ENCODE measurements around the gene MRPL30.

MRPL30 gene

GRCh38 chr2:99156891-99157290 lies 24.1 kb upstream of the MRPL30 start:
- Histone ChIP-seq H3K9me3 (ENCODE audit: control extremely low read depth in 1 of 5, control insufficient read depth in 4 of 5, insufficient read depth in 2 of 5, low read depth in 1 of 5, low read length in 4 of 5) (no peaks in the 10 kb centered on the region), H3K36me3 (ENCODE audit: control insufficient read depth in 4 of 4, insufficient read depth in 4 of 4, low read length in 3 of 4) (peaks cover 3 to 14% (median 6%) of the 10 kb centered on the region in 4 experiments), H3K27ac (ENCODE audit: insufficient read depth in 1 of 2, low read depth in 1 of 2, low read length in 2 of 2, poor library complexity in 1 of 2, severe bottlenecking in 2 of 2) (no peak overlapping the region), H3K4me1 (ENCODE audit: control extremely low read depth in 1 of 4, control insufficient read depth in 4 of 4, insufficient read depth in 4 of 4, low read length in 3 of 4) (peaks cover 10 to 28% (median 19%) of the 10 kb centered on the region in 4 experiments), H3K27me3 (replicated peaks in 2 of 5; ENCODE audit: control insufficient read depth in 4 of 5, insufficient read depth in 5 of 5, low read length in 4 of 5) (no peaks in the 10 kb centered on the region), H3K4me3 (ENCODE audit: control insufficient read depth in 1 of 7, extremely low read depth in 1 of 7, insufficient read depth in 4 of 7, low read depth in 2 of 7, low read length in 6 of 7) (no peak overlapping the region)
- peak in 2 of 3 donors; percentile 40 to 56 for DNase-seq
- ChIA-PET CTCF (interaction anchor here (1.7 to 2.8 kb wide), 5 partner anchors 11 to 69 kb away, joined by 4 to 11 read pairs (median 6); partner anchors contain the start of gene C2orf15), POLR2A (no interaction called here)
- 17% methylated on average over 1 of the region's 1 CpG for WGBS (ENCODE audit: insufficient coverage)

- peaks cover 3 to 22% (median 12%) of the 10 kb centered on the region in 4 experiments for H3K36me3 ChIP-seq (ENCODE audit: control insufficient read depth in 4 of 4, insufficient read depth in 4 of 4, low read length in 3 of 4)
- DNase-seq: peak in 1 of 3 donors; percentile 10
- H3K4me3 ChIP-seq (ENCODE audit: control insufficient read depth in 1 of 7, extremely low read depth in 1 of 7, insufficient read depth in 4 of 7, low read depth in 2 of 7, low read length in 6 of 7): no peak overlapping the region
- no peaks in the 10 kb centered on the region for H3K9me3 ChIP-seq (ENCODE audit: control extremely low read depth in 1 of 5, control insufficient read depth in 4 of 5, insufficient read depth in 2 of 5, low read depth in 1 of 5, low read length in 4 of 5)
- H3K27ac ChIP-seq (ENCODE audit: insufficient read depth in 1 of 2, low read depth in 1 of 2, low read length in 2 of 2, poor library complexity in 1 of 2, severe bottlenecking in 2 of 2): no peak overlapping the region
- peaks cover 10 to 28% (median 19%) of the 10 kb centered on the region in 4 experiments for H3K4me1 ChIP-seq (ENCODE audit: control extremely low read depth in 1 of 4, control insufficient read depth in 4 of 4, insufficient read depth in 4 of 4, low read length in 3 of 4)
- 95% methylated on average over 4 of the region's 5 CpGs for WGBS (ENCODE audit: insufficient coverage)
- no peaks in the 10 kb centered on the region for H3K27me3 ChIP-seq (replicated peaks in 2 of 5; ENCODE audit: control insufficient read depth in 4 of 5, insufficient read depth in 5 of 5, low read length in 4 of 5)
- CTCF ChIA-PET: interaction anchor here (0.6 to 2.8 kb wide), 7 partner anchors 9 to 107 kb away, joined by 4 to 11 read pairs (median 6); partner anchors contain the start of gene C2orf15
- POLR2A ChIA-PET: no interaction called here
Observed at GRCh38 chr2:99158599-99158998, 22.4 kb upstream of the MRPL30 start.

- H3K27me3 ChIP-seq (replicated peaks in 2 of 5; ENCODE audit: control insufficient read depth in 4 of 5, insufficient read depth in 5 of 5, low read length in 4 of 5): no peaks in the 10 kb centered on the region
- H3K27ac ChIP-seq (ENCODE audit: insufficient read depth in 1 of 2, low read depth in 1 of 2, low read length in 2 of 2, poor library complexity in 1 of 2, severe bottlenecking in 2 of 2): no peak overlapping the region
- H3K36me3 ChIP-seq (ENCODE audit: control insufficient read depth in 4 of 4, insufficient read depth in 4 of 4, low read length in 3 of 4): peaks cover 3 to 22% (median 12%) of the 10 kb centered on the region in 4 experiments
- DNase-seq: no peak
- no peaks in the 10 kb centered on the region for H3K9me3 ChIP-seq (ENCODE audit: control extremely low read depth in 1 of 5, control insufficient read depth in 4 of 5, insufficient read depth in 2 of 5, low read depth in 1 of 5, low read length in 4 of 5)
- H3K4me1 ChIP-seq (ENCODE audit: control extremely low read depth in 1 of 4, control insufficient read depth in 4 of 4, insufficient read depth in 4 of 4, low read length in 3 of 4): peaks cover 1 to 19% (median 13%) of the 10 kb centered on the region in 4 experiments
- ChIA-PET CTCF (interaction anchor here (2.8 kb wide), 1 partner anchor 8 kb away, joined by 11 read pairs; no protein-coding TSS in a partner anchor), POLR2A (no interaction called here)
- 98% methylated on average over 4 of the region's 4 CpGs for WGBS (ENCODE audit: insufficient coverage)
- H3K4me3 ChIP-seq (ENCODE audit: control insufficient read depth in 1 of 7, extremely low read depth in 1 of 7, insufficient read depth in 4 of 7, low read depth in 2 of 7, low read length in 6 of 7): no peak overlapping the region
Observed at GRCh38 chr2:99159594-99159993, 21.4 kb upstream of the MRPL30 start.

GRCh38 chr2:99166218-99166617 lies 14.8 kb upstream of the MRPL30 start:
- no peak for DNase-seq
- Histone ChIP-seq H3K27ac (ENCODE audit: insufficient read depth in 1 of 2, low read depth in 1 of 2, low read length in 2 of 2, poor library complexity in 1 of 2, severe bottlenecking in 2 of 2) (no peak overlapping the region), H3K9me3 (ENCODE audit: control extremely low read depth in 1 of 5, control insufficient read depth in 4 of 5, insufficient read depth in 2 of 5, low read depth in 1 of 5, low read length in 4 of 5) (no peaks in the 10 kb centered on the region), H3K4me1 (ENCODE audit: control extremely low read depth in 1 of 4, control insufficient read depth in 4 of 4, insufficient read depth in 4 of 4, low read length in 3 of 4) (peaks cover 0 to 4% (median 0%) of the 10 kb centered on the region in 4 experiments), H3K4me3 (ENCODE audit: control insufficient read depth in 1 of 7, extremely low read depth in 1 of 7, insufficient read depth in 4 of 7, low read depth in 2 of 7, low read length in 6 of 7) (no peak overlapping the region), H3K36me3 (ENCODE audit: control insufficient read depth in 4 of 4, insufficient read depth in 4 of 4, low read length in 3 of 4) (peaks cover 19 to 54% (median 38%) of the 10 kb centered on the region in 4 experiments), H3K27me3 (replicated peaks in 2 of 5; ENCODE audit: control insufficient read depth in 4 of 5, insufficient read depth in 5 of 5, low read length in 4 of 5) (no peaks in the 10 kb centered on the region)
- CTCF ChIA-PET: interaction anchor here (2.1 to 2.7 kb wide), 3 partner anchors 8 to 14 kb away, joined by 7 to 15 read pairs (median 11); no protein-coding TSS in a partner anchor
- POLR2A ChIA-PET: interaction anchor here (0.6 kb wide), 1 partner anchor 521 kb away, joined by 3 read pairs; no protein-coding TSS in a partner anchor
- 100% methylated on average over 2 of the region's 5 CpGs for WGBS (ENCODE audit: insufficient coverage)

GRCh38 chr2:99169534-99169933 lies 11.4 kb upstream of the MRPL30 start:
- no peaks in the 10 kb centered on the region for H3K9me3 ChIP-seq (ENCODE audit: control extremely low read depth in 1 of 5, control insufficient read depth in 4 of 5, insufficient read depth in 2 of 5, low read depth in 1 of 5, low read length in 4 of 5)
- POLR2A ChIA-PET: no interaction called here
- H3K4me3 ChIP-seq (ENCODE audit: control insufficient read depth in 1 of 7, extremely low read depth in 1 of 7, insufficient read depth in 4 of 7, low read depth in 2 of 7, low read length in 6 of 7): no peak overlapping the region
- DNase-seq: peak in 2 of 3 donors; percentile 6 to 15
- peaks cover 22 to 56% (median 42%) of the 10 kb centered on the region in 4 experiments for H3K36me3 ChIP-seq (ENCODE audit: control insufficient read depth in 4 of 4, insufficient read depth in 4 of 4, low read length in 3 of 4)
- no peak overlapping the region for H3K27ac ChIP-seq (ENCODE audit: insufficient read depth in 1 of 2, low read depth in 1 of 2, low read length in 2 of 2, poor library complexity in 1 of 2, severe bottlenecking in 2 of 2)
- 33% methylated on average over 1 of the region's 1 CpG for WGBS (ENCODE audit: insufficient coverage)
- no peaks in the 10 kb centered on the region for H3K27me3 ChIP-seq (replicated peaks in 2 of 5; ENCODE audit: control insufficient read depth in 4 of 5, insufficient read depth in 5 of 5, low read length in 4 of 5)
- CTCF ChIA-PET: interaction anchor here (0.8 to 2.0 kb wide), 2 partner anchors 11 kb away, joined by 3 to 6 read pairs; no protein-coding TSS in a partner anchor
- H3K4me1 ChIP-seq (ENCODE audit: control extremely low read depth in 1 of 4, control insufficient read depth in 4 of 4, insufficient read depth in 4 of 4, low read length in 3 of 4): peaks cover 0 to 4% (median 0%) of the 10 kb centered on the region in 4 experiments

DNA sequence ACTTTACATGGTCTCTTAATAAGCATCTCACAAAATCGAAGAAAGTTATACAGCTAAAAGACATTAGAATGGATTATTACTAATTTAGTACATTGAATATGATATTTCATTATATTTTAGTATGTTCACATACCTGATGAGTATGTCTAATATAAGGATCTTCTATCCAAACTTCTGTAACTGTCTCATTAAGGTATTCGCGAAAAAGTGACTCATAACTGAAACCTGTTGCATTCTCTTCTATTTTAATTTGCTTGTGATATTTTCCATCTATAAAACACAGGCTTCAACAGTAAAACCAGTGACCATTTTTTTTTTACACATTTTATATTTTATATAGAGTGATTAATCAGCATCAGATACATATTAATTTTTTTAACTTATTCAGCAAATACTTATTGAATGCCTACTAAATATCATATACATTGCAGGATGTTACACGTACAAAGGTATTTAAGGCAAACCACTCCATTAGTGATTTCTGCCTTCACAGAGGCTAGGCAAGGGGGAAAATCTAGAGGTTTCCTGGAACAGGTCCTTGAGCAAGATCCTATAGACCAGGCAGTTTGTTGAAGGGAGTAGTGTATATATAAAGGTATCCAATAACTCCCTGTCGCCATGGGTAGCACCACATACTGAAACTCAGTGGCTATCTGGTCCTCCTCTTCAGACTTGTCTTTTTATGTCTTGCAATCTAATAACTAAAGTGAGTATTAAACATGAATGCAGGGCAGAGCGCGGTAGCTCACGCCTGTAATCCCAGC lies 9.4 kb upstream of the MRPL30 start:
- Histone ChIP-seq H3K27ac (ENCODE audit: insufficient read depth in 1 of 2, low read depth in 1 of 2, low read length in 2 of 2, poor library complexity in 1 of 2, severe bottlenecking in 2 of 2) (no peak overlapping the region), H3K4me1 (ENCODE audit: control extremely low read depth in 1 of 4, control insufficient read depth in 4 of 4, insufficient read depth in 4 of 4, low read length in 3 of 4) (peaks cover 0 to 4% (median 0%) of the 10 kb centered on the region in 4 experiments), H3K27me3 (replicated peaks in 2 of 5; ENCODE audit: control insufficient read depth in 4 of 5, insufficient read depth in 5 of 5, low read length in 4 of 5) (no peaks in the 10 kb centered on the region), H3K9me3 (ENCODE audit: control extremely low read depth in 1 of 5, control insufficient read depth in 4 of 5, insufficient read depth in 2 of 5, low read depth in 1 of 5, low read length in 4 of 5) (no peaks in the 10 kb centered on the region), H3K36me3 (ENCODE audit: control insufficient read depth in 4 of 4, insufficient read depth in 4 of 4, low read length in 3 of 4) (peaks cover 13 to 47% (median 32%) of the 10 kb centered on the region in 4 experiments), H3K4me3 (ENCODE audit: control insufficient read depth in 1 of 7, extremely low read depth in 1 of 7, insufficient read depth in 4 of 7, low read depth in 2 of 7, low read length in 6 of 7) (no peak overlapping the region)
- ChIA-PET POLR2A (no interaction called here), CTCF (interaction anchor here (0.9 to 2.2 kb wide), 3 partner anchors 9 to 16 kb away, joined by 3 to 6 read pairs (median 5); no protein-coding TSS in a partner anchor)
- no CpG with 5 or more reads among the region's 8 CpGs for WGBS (ENCODE audit: insufficient coverage)
- DNase-seq: no peak

Measured in common myeloid progenitor, CD34-positive (primary cell).